HG02588 (cell line): ENCODE measurements around the gene NLRC3.

Source experiments
- ATAC-seq: cut with Tn5 transposase; IDR thresholded peaks from one replicate; pipeline ENCODE4 v1.9.1; 2021; ENCODE audit warnings: mild to moderate bottlenecking, moderate library complexity; ENCODE audit not compliant: unreplicated experiment

The NLRC3 gene

GRCh38 chr16:3597676-3598075 is 20.5 kb upstream of the NLRC3 start:
- no peak for ATAC-seq

GRCh38 chr16:3597226-3597625 is 20.0 kb upstream of the NLRC3 start:
- no peak for ATAC-seq

- ATAC-seq = no peak
Measured at GRCh38 chr16:3596101-3596861, 19.1 kb upstream of the NLRC3 start.

GRCh38 chr16:3595521-3596021 is 18.4 kb upstream of the NLRC3 start:
- ATAC-seq = no peak

GRCh38 chr16:3595110-3595486 is 17.9 kb upstream of the NLRC3 start:
- no peak for ATAC-seq

GRCh38 chr16:3594316-3595109 is 17.3 kb upstream of the NLRC3 start:
- no peak for ATAC-seq

GRCh38 chr16:3592559-3592958 is 15.4 kb upstream of the NLRC3 start:
- no peak for ATAC-seq

GRCh38 chr16:3591991-3592390 is 14.8 kb upstream of the NLRC3 start:
- no peak for ATAC-seq

- ATAC-seq = no peak
Measured at GRCh38 chr16:3591436-3591803, 14.2 kb upstream of the NLRC3 start.

GRCh38 chr16:3590736-3591435 is 13.7 kb upstream of the NLRC3 start:
- ATAC-seq = no peak

GRCh38 chr16:3589991-3590701 is 12.9 kb upstream of the NLRC3 start:
- no peak for ATAC-seq

GRCh38 chr16:3589441-3589921 is 12.3 kb upstream of the NLRC3 start:
- ATAC-seq = no peak

GRCh38 chr16:3589001-3589400 is 11.8 kb upstream of the NLRC3 start:
- ATAC-seq = no peak

GRCh38 chr16:3587547-3588110 is 10.4 kb upstream of the NLRC3 start:
- ATAC-seq = no peak

- no peak for ATAC-seq
Measured at GRCh38 chr16:3584412-3584811, 7.2 kb upstream of the NLRC3 start.

GRCh38 chr16:3583303-3584038 is 6.3 kb upstream of the NLRC3 start:
- no peak for ATAC-seq

GRCh38 chr16:3582276-3583165 is 5.3 kb upstream of the NLRC3 start:
- no peak for ATAC-seq

- ATAC-seq = no peak
Measured at GRCh38 chr16:3581392-3581791, 4.2 kb upstream of the NLRC3 start.

GRCh38 chr16:3580686-3581085 is 3.5 kb upstream of the NLRC3 start:
- no peak for ATAC-seq
